Astrocyte (in vitro differentiated cells and primary cell): ENCODE measurements around the gene CABLES2.

Experiments used
- EZH2 ChIP-seq: IDR thresholded peaks from 2 replicates; pipeline ENCODE4 v1.6.1; 2012; ENCODE audit warnings: mild to moderate bottlenecking, low read length, inconsistent platforms; ENCODE audit not compliant: insufficient read depth
- TF ChIP-seq, protein P1 (sequence below): IDR thresholded peaks from 2 replicates; pipeline ENCODE4 v1.5.1; 2011; ENCODE audit warnings: low read depth, mild to moderate bottlenecking, inconsistent platforms, low read length, moderate library complexity; ENCODE audit not compliant: insufficient read depth

DNA sequence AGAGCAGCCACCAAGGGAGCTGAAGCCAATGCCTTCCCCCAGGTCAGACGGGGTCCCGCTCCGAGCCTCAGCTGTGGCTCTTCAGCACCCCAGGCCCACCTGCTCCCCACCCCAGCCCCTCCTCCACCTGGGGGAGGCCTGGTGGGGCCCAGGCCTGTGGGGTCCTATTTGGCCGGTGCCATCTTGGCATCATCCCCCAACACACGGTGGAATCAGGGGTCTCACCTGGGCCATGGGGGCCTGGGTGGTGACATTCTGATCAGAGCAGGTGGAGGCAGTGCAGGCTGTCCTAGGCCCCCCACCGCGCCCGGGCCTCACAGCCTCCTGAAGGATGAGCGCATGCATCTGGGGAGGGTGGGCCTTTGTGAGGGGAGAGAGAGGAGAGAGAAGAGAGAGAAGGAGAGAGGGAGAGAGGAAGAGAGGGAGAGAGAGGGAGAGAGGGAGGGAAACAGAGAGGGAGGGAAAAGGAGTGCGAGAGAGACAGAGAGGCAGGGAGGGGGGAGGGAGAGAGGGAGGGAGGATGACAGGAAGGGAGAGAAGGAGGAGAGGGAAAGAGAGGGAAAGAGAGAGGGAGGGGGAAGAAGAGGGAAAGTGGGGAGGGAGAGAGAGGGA, 44.2 kb upstream of the CABLES2 start:
- TF ChIP-seq, protein P1, sequence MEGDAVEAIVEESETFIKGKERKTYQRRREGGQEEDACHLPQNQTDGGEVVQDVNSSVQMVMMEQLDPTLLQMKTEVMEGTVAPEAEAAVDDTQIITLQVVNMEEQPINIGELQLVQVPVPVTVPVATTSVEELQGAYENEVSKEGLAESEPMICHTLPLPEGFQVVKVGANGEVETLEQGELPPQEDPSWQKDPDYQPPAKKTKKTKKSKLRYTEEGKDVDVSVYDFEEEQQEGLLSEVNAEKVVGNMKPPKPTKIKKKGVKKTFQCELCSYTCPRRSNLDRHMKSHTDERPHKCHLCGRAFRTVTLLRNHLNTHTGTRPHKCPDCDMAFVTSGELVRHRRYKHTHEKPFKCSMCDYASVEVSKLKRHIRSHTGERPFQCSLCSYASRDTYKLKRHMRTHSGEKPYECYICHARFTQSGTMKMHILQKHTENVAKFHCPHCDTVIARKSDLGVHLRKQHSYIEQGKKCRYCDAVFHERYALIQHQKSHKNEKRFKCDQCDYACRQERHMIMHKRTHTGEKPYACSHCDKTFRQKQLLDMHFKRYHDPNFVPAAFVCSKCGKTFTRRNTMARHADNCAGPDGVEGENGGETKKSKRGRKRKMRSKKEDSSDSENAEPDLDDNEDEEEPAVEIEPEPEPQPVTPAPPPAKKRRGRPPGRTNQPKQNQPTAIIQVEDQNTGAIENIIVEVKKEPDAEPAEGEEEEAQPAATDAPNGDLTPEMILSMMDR, result no peak
- TF ChIP-seq EZH2, result no peak
